GM18499 (cell line): ENCODE results near the gene CORO1C.

ENCODE experiments used
- ATAC-seq: cut with Tn5 transposase; IDR thresholded peaks from one replicate; pipeline ENCODE4 v1.9.1; 2021; ENCODE audit warnings: moderate number of reproducible peaks; ENCODE audit not compliant: insufficient read depth, unreplicated experiment

The CORO1C gene

DNA sequence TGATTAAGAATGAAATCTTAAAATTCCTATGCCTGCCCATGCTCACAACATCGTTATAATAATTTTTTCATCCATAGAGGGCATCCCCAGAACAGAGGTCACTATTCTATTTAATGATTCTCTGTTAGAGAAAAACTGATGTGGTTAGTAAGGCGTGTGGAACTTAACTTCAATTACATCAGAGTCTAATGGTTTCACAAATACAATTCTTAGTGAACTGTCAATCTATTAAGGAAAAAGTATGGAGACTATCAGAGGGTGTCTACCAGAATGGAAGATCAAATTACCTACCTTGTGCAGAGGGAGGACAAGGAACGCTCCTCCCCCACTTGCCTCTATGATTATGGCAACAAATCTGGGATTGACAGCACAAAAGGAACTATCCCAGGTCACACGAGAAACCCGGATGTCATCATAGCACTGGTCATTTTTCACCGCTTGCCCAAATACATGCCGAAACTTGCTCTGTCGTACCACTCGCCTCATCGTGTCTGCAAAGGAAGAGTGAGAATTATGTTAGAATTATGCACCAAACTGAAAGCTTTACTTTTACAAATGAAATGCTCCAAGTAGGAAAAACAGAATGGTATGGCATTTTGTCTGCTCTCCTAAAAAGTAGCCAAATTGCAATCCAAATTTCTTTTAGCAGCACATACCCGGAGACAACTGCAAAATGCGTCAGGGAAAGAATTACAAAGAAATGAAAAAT is 30.3 kb downstream of the CORO1C start:
- no peak for ATAC-seq

GRCh38 chr12:108699955-108700563 is 31.3 kb downstream of the CORO1C start:
- no peak for ATAC-seq

DNA sequence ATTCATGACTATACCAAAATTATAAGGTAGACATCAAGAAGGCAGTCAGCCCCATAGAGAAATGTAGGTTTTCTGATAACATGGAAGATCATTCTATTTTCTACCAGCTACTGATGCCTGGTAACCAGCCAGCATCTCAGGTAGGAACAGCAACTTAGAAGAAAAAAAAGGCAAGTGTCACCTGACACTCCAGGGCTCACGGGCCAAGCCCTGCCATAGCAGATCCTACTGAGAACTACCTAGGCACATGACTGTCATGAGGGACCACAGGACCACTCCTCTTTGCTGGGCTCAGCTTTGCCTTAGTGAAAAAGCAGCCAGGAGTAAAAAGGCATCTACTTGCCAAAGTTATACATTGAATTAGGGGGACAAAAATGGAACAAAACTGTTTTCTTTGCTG is 33.4 kb downstream of the CORO1C start:
- ATAC-seq, result no peak

DNA sequence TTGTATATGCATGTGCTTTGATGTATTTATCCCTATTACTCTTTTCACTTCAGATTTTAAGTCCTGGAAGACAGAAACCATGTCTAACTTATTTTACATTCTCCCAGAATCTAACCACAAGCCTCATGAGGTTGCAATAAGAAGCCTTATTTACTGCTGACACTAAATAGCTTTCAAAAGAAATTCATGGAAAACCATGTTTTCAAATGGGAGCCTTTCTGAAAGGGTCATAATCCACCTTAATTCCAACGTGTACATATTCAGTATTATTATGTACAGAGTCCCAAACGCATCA is 34.4 kb downstream of the CORO1C start:
- no peak for ATAC-seq

- no peak for ATAC-seq
Observed at GRCh38 chr12:108696111-108696995, 35.0 kb downstream of the CORO1C start.

GRCh38 chr12:108694812-108695278 is 36.5 kb downstream of the CORO1C start:
- ATAC-seq, result no peak

GRCh38 chr12:108693751-108694150 is 37.6 kb downstream of the CORO1C start:
- no peak for ATAC-seq

- ATAC-seq, result no peak
Observed at GRCh38 chr12:108693186-108693730, 38.1 kb downstream of the CORO1C start.

- ATAC-seq, result no peak
Observed at GRCh38 chr12:108691998-108692808, 39.1 kb downstream of the CORO1C start.

GRCh38 chr12:108691175-108691997 is 39.9 kb downstream of the CORO1C start:
- peak; percentile 35 for ATAC-seq

DNA sequence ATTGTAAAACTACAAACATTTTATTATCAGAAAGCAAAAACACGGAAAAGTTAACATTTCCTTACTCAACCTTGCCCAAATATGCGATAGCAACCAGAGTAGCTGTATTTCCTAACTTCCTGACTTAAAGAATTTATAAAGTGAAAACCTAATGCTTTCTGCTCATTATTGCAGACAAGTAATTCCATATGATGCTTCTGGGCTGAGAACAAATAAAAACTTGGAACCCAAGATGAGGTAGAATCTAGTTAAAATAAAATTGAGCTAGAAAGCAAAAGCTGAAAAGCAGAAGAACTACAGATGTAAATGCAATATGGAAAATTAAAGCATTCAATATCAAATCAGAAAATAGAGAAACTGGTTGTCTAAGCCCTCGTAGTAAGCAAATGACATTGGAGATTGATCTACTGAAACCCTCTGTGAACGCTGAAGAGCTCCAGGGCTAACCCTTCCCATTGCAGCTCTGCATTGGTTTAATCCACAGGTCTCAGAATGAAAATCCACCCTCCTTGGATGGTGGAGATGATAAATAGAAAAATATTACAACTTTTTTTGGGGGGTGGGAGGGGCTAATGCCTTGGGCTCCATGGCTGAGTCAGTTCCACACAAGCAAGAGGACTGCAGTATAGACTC is 40.7 kb downstream of the CORO1C start:
- no peak for ATAC-seq

DNA sequence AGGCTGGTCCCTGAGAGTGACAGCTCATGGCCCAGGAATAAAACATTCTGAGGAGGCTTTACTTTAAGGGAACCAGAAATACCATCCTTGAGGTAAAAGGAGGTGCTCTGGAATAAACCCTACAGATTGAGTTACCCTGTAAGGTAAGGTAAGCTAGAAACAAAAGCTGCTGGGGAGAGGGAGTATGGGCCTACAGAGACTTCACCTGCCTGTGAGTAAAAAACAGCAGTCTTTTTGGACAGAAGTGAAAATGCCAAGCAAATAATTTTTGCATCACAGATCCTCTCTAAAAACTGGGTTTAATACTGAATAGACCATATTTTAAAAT is 41.2 kb downstream of the CORO1C start:
- no peak for ATAC-seq

DNA sequence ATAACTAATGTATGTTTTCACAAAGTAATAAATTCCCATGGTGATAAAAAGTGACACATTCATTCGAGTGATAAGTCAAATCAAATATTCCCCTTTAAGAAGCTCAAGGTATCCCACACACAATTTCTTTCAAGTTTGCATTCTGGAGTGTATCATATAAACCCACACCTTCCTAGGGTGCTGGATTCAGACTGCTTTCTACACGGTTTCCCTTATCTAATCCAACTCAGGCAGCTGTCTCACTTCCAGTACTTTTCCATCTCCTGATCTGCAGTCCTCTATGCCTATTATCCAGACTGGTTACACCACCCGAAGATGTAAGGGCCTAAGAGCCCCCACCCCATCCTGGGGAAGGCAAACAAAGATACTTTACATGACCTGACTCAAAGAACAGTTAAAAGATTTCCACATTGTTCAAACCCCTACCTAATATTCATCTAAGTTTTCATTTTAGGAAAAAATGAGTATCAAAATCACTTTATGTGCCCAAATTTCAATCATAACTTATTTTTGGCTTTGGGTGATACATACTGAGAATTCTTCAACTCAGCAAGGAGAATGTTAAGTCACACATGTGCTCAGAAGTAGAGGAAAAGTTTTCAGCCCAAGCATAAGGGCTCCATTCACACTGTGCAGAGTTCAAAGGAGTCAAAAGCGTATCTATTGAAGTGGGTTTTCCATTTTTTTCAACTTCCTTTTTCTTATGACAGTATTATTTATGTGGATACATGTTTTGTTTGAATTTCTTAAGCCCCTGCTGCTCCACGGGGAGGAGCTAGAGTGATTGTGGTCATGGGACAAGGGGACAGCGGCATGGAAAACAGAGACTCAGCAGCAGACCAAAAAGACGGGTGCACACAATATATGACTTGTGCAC is 41.8 kb downstream of the CORO1C start:
- ATAC-seq, result no peak

DNA sequence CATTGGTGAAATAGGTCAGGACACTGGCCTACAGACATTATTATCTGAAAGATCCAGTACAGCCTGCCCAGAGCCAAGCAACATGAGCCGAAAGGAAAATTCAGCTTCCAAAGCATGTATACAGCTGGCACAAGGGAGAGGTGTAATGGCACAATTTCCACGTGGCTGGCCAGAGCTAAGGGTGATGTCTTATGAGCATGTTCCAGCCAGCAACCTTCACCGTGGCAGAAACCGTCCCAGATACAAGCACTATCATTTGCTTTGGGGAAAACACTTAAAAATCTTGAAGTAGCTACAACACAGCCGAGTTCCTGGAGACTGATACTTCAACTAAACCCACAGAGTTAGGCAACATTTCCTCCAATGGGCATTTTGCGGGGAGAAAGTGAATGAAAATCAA is 44.5 kb downstream of the CORO1C start:
- no peak for ATAC-seq

- no peak for ATAC-seq
Observed at GRCh38 chr12:108685469-108686260, 45.7 kb downstream of the CORO1C start.

- ATAC-seq, result no peak
Observed at GRCh38 chr12:108683906-108684556, 47.3 kb downstream of the CORO1C start.

- no peak for ATAC-seq
Observed at GRCh38 chr12:108681317-108681716, 50.0 kb downstream of the CORO1C start.
